Measurements from ENCODE around the gene CCDC146. TPM values are rescaled to one million over a fixed set of nuclear protein-coding genes. Genes with fewer than 3 reads are reported as not detected.

The CCDC146 gene
- total and polyA plus RNA-seq, 2 of the 8 experiments (the other 6 are each of a cell fraction or from before 2014, with no cell fraction given), result 0.88 to 2.4 TPM

DNA sequence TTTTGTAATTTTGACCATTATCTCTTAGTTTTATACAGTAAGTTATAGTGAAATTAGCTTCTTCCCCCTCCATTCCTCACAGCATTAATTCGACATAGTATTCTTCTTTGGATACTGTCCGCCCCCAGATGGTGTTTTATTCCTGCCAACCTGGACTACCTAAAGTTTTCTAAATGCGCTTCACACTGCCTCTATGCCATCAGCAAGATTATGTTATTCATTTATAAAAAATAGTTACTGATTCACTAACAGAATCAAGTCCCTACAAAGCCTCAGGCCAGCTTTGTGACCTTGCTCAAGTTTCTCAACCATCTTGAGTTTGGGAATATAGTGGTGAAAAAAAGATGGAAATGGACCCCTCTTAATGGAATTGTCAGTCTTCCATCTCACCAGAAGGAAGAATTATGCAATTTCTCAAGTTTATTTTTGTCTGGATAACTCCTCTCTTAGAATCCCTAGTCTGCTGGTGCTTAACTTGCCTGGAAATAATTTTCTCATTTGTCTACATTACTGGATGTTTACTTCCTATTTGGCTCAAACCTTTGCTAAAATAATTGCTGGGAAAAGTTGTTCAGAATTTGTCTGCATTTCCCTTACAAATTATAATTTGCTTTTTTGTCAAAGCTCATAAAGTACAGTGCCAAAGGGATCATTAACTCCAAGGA lies 93.9 kb downstream of the CCDC146 start (continued):
- TF ChIP-seq CBX8 (IDR thresholded peaks at IDR 0.05; ENCODE audit: borderline replicate concordance, low read depth, low read length), result no peak

Measured in H1 (cell line).